Panc1 (cell line): Measurements from ENCODE around the gene THSD7A. TPM values are rescaled to one million over a fixed set of nuclear protein-coding genes. Genes with fewer than 3 reads are reported as not detected.

Experiments used
- ATAC-seq: fragments of 200-7000 bp; cut with Tn5 transposase; 2 replicates; pipeline ENCODE4 v1.9.1; 2020; ENCODE audit warnings: mild to moderate bottlenecking, moderate library complexity
- BruUV-seq: library from RNA; stranded (reverse); fragments of 400-500 nt; replicated peaks from 2 replicates; lab custom pipeline; 2021; lab: Mats Ljungman, UMichigan
- CTCF ChIA-PET: fragments of 300-600 bp; sonication (Branson Sonifier 250); formaldehyde crosslinking; loops from one replicate; lab custom pipeline; 2022; ENCODE audit warnings: antibody characterized with exemption; lab: Charles Lee
- POLR2A ChIA-PET: fragments of 300-600 bp; sonication (Branson Sonifier 250); formaldehyde crosslinking; loops from one replicate; lab custom pipeline; 2022; ENCODE audit warnings: antibody characterized with exemption; lab: Charles Lee
- DNase-seq: peaks from one replicate; pipeline ENCODE4 v3.0.0-alpha.2; 2010; ENCODE audit warnings: low read depth, low spot score
- H3K27ac ChIP-seq: 2 replicates; pipeline ENCODE4 v1.5.1; 2011; ENCODE audit warnings: mild to moderate bottlenecking, low read length, inconsistent platforms
- H3K27me3 ChIP-seq: fragments of 200-500 bp; sonication (Bioruptor generic); 2 replicates; pipeline ENCODE4 v1.6.0; 2014; ENCODE audit warnings: low read length, inconsistent platforms; ENCODE audit not compliant: control insufficient read depth, insufficient read depth
- H3K36me3 ChIP-seq: fragments of 200-500 bp; sonication (Bioruptor generic); 2 replicates; pipeline ENCODE4 v1.5.1; 2014; ENCODE audit warnings: inconsistent platforms, mild to moderate bottlenecking, low read length, moderate library complexity; ENCODE audit not compliant: control insufficient read depth, insufficient read depth
- H3K4me1 ChIP-seq: 2 replicates; pipeline ENCODE4 v1.5.1; 2011; ENCODE audit warnings: inconsistent platforms, mild to moderate bottlenecking, low read length, moderate library complexity; ENCODE audit not compliant: control insufficient read depth, insufficient read depth
- H3K4me3 ChIP-seq, 2 experiments: 2 replicates each; pipeline ENCODE4 v1.5.1; 2011 to 2012; ENCODE audit warnings: low read depth in 2 of 2, low read length in 2 of 2, mild to moderate bottlenecking in 2 of 2, inconsistent platforms in 1 of 2, moderate library complexity in 1 of 2
- H3K9me3 ChIP-seq: fragments of 200-500 bp; sonication (Bioruptor generic); 2 replicates; pipeline ENCODE4 v1.5.1; 2014; ENCODE audit warnings: low read depth, mild to moderate bottlenecking, inconsistent platforms, low read length, moderate library complexity; ENCODE audit not compliant: control insufficient read depth, insufficient read depth
- POLR2AphosphoS5 ChIP-seq: IDR thresholded peaks from 2 replicates; pipeline ENCODE4 v1.6.1; 2012; ENCODE audit warnings: mild to moderate bottlenecking, low read depth, low read length, moderate library complexity
- SIN3A ChIP-seq: IDR thresholded peaks from 2 replicates; pipeline ENCODE4 v1.6.1; 2012; ENCODE audit warnings: low read depth, mild to moderate bottlenecking, low read length, moderate library complexity, borderline replicate concordance; ENCODE audit not compliant: insufficient read depth
- TCF7L2 ChIP-seq: IDR thresholded peaks from 2 replicates; pipeline ENCODE4 v1.6.1; 2011; ENCODE audit warnings: mild to moderate bottlenecking, low read depth, low read length, inconsistent platforms
- in situ Hi-C: cut with HindIII; loops from 2 replicates; pipeline ENCODE4 v1.10.0; 2016; ENCODE audit warnings: low sequenced_read_pairs, low pct_unique_long_range_greater_than_20kb
- intact Hi-C: fragments of 100-400 bp; cut with micrococcal nuclease; formaldehyde crosslinking; loops from one replicate; pipeline ENCODE4 v1.10.0; 2022; ENCODE audit not compliant: unreplicated experiment
- total RNA-seq: library from RNA; stranded (reverse); gene quantifications from one replicate; pipeline ENCODE4 v1.2.1, GENCODE V29; 2021; ENCODE audit not compliant: unreplicated experiment
- TF ChIP-seq, protein P1 (sequence below), 2 experiments: IDR thresholded peaks; 2 replicates each; pipeline ENCODE4 v1.6.1; 2011 to 2012; ENCODE audit warnings: low read depth in 2 of 2, control low read depth in 1 of 2, low read length in 1 of 2, mild to moderate bottlenecking in 1 of 2, moderate library complexity in 1 of 2; ENCODE audit not compliant: insufficient read depth in 1 of 2
- TF ChIP-seq, protein P2 (sequence below): fragments of 450-650 bp; IDR thresholded peaks from 2 replicates; pipeline ENCODE4 v1.5.1; 2017; ENCODE audit warnings: mild to moderate bottlenecking

Gene THSD7A
- total RNA-seq, 1 experiment from 2014 or later: 38.6 TPM

DNA sequence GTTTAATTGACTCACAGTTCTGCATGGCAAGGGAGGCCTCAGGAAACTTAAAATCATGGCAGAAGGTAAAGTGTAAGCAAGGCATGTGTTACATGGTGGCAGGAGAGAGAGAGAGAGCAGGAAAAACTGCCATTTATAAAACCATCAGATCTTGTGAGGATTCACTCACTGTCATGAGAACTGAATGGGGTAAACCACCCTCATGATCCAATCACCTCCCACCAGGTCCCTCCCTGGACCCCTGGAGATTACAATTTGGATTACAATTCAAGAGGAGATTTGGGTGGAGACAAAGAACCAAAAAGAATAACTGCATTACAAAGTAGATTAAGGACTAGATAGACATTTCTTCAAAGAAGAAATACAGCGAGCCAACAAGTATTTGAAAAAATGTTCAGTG is 324.1 kb downstream of the THSD7A start:
- Histone ChIP-seq H3K27ac (no peak overlapping the region), H3K9me3 (no peaks in the 10 kb centered on the region), H3K36me3 (no peaks in the 10 kb centered on the region), H3K27me3 (no peaks in the 10 kb centered on the region), H3K4me1 (no peaks in the 10 kb centered on the region), H3K4me3 (no peak overlapping the region)
- ChIA-PET CTCF (no interaction called here), POLR2A (no interaction called here)
- DNase-seq (no peak), ATAC-seq (no peak)
- intact Hi-C loops: no loop called here
- in situ Hi-C loops: no loop called here
- BruUV-seq: no TSS peak
- TF ChIP-seq, protein P1, sequence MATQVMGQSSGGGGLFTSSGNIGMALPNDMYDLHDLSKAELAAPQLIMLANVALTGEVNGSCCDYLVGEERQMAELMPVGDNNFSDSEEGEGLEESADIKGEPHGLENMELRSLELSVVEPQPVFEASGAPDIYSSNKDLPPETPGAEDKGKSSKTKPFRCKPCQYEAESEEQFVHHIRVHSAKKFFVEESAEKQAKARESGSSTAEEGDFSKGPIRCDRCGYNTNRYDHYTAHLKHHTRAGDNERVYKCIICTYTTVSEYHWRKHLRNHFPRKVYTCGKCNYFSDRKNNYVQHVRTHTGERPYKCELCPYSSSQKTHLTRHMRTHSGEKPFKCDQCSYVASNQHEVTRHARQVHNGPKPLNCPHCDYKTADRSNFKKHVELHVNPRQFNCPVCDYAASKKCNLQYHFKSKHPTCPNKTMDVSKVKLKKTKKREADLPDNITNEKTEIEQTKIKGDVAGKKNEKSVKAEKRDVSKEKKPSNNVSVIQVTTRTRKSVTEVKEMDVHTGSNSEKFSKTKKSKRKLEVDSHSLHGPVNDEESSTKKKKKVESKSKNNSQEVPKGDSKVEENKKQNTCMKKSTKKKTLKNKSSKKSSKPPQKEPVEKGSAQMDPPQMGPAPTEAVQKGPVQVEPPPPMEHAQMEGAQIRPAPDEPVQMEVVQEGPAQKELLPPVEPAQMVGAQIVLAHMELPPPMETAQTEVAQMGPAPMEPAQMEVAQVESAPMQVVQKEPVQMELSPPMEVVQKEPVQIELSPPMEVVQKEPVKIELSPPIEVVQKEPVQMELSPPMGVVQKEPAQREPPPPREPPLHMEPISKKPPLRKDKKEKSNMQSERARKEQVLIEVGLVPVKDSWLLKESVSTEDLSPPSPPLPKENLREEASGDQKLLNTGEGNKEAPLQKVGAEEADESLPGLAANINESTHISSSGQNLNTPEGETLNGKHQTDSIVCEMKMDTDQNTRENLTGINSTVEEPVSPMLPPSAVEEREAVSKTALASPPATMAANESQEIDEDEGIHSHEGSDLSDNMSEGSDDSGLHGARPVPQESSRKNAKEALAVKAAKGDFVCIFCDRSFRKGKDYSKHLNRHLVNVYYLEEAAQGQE (IDR thresholded peaks at IDR 0.05; ENCODE audit: insufficient read depth in 1 of 2, low read depth in 2 of 2, low read length in 1 of 2): no peak
- TF ChIP-seq POLR2AphosphoS5: no peak

DNA sequence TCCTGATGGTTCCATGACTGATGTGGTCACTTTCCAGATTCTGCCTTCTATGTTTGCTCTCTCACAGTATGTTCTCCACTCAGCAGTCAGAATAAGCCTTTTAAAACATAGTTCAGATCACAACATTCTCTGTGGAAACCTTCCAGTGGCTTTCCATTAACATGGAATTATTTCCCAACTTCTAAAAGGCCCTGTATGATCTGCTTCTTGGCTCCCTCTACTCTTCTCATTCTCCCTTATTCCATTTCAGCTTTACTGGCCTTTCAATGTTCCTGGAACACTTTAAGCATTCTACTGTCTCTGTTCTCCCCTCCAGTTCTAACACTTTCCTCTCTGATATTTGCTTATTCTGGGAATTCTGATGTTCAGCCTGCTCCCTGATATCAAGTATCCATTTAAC is 325.6 kb downstream of the THSD7A start:
- intact Hi-C loops: no loop called here
- Histone ChIP-seq H3K36me3 (no peaks in the 10 kb centered on the region), H3K27me3 (no peaks in the 10 kb centered on the region), H3K9me3 (peaks cover 6% of the 10 kb centered on the region; the same call in 1 of the 2 replicates), H3K4me1 (no peaks in the 10 kb centered on the region), H3K27ac (no peak overlapping the region), H3K4me3 (no peak overlapping the region)
- TF ChIP-seq, protein P2, sequence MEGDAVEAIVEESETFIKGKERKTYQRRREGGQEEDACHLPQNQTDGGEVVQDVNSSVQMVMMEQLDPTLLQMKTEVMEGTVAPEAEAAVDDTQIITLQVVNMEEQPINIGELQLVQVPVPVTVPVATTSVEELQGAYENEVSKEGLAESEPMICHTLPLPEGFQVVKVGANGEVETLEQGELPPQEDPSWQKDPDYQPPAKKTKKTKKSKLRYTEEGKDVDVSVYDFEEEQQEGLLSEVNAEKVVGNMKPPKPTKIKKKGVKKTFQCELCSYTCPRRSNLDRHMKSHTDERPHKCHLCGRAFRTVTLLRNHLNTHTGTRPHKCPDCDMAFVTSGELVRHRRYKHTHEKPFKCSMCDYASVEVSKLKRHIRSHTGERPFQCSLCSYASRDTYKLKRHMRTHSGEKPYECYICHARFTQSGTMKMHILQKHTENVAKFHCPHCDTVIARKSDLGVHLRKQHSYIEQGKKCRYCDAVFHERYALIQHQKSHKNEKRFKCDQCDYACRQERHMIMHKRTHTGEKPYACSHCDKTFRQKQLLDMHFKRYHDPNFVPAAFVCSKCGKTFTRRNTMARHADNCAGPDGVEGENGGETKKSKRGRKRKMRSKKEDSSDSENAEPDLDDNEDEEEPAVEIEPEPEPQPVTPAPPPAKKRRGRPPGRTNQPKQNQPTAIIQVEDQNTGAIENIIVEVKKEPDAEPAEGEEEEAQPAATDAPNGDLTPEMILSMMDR: no peak
- no peak for TF ChIP-seq TCF7L2
- no peak for TF ChIP-seq POLR2AphosphoS5
- no peak for TF ChIP-seq SIN3A
- TF ChIP-seq, protein P1 (IDR thresholded peaks at IDR 0.05; ENCODE audit: insufficient read depth in 1 of 2, low read depth in 2 of 2, low read length in 1 of 2): no peak
- no peak for ATAC-seq
- BruUV-seq: no TSS peak
- ChIA-PET POLR2A (no interaction called here), CTCF (no interaction called here)
- in situ Hi-C loops: no loop called here
- DNase-seq: no peak
